Esophagus muscularis mucosa (tissue), 4 donors: Measurements from ENCODE around the gene TECTB. TPM values are rescaled to one million over a fixed set of nuclear protein-coding genes. Genes with fewer than 3 reads are reported as not detected.

Experiments
- DNase-seq: peaks from one replicate; pipeline ENCODE4 v3.0.0-alpha.2; 2017; ENCODE audit errors: extremely low spot score
- H3K27ac ChIP-seq, 4 donors: fragments of 200-600 bp; sonication (generic); replicated peaks in 1 of 4; 1 replicate in 3 of 4; 2 replicates in 1 of 4; pipeline ENCODE4 v1.5.1; 2016 to 2019; ENCODE audit warnings: mild to moderate bottlenecking in 1 of 4
- H3K27me3 ChIP-seq, 4 donors: fragments of 200-600 bp; sonication (generic); one replicate each; pipeline versions ENCODE4 v1.5.1 to v1.6.0; 2016 to 2019
- H3K36me3 ChIP-seq, 4 donors: fragments of 200-600 bp; sonication (generic); one replicate each; pipeline ENCODE4 v1.5.1; 2016 to 2019
- H3K4me1 ChIP-seq, 4 donors: fragments of 200-600 bp; sonication (generic); one replicate each; pipeline ENCODE4 v1.5.1; 2016 to 2019
- H3K4me3 ChIP-seq, 4 donors: fragments of 200-600 bp; sonication (generic); 1 replicate in 2 of 4; 2 replicates in 2 of 4; pipeline ENCODE4 v1.5.1; 2016 to 2019; ENCODE audit warnings: mild to moderate bottlenecking in 4 of 4, moderate library complexity in 1 of 4
- H3K9me3 ChIP-seq, 4 donors: fragments of 200-600 bp; sonication (generic); 1 replicate in 3 of 4; 2 replicates in 1 of 4; pipeline ENCODE4 v1.5.1; 2016 to 2019
- CTCF ChIP-seq, 3 experiments: fragments of 200-600 bp in 2 of 3; fragments of 450-650 bp in 1 of 3; sonication (generic) in 2 of 3; IDR thresholded peaks; one replicate each; pipeline ENCODE4 v1.5.1; 2017 to 2019; ENCODE audit warnings: antibody characterized with exemption in 3 of 3, mild to moderate bottlenecking in 2 of 3, moderate library complexity in 1 of 3
- EP300 ChIP-seq: sonication (generic); formaldehyde crosslinking; IDR thresholded peaks from one replicate; pipeline ENCODE4 v1.6.1; 2017; ENCODE audit warnings: antibody characterized with exemption
- POLR2A ChIP-seq: fragments of 450-650 bp; IDR thresholded peaks from one replicate; pipeline ENCODE4 v1.6.1; 2017; ENCODE audit warnings: antibody characterized with exemption, moderate library complexity, mild to moderate bottlenecking, low read depth
- POLR2AphosphoS5 ChIP-seq, 2 donors: sonication (generic); formaldehyde crosslinking; IDR thresholded peaks; one replicate each; pipeline ENCODE4 v1.6.1; 2017; ENCODE audit warnings: antibody characterized with exemption in 2 of 2
- WGBS: methylation state at CpG from one replicate; pipeline ENCODE4 v1.1.5; 2018; 5-methylcytosine and 5-hydroxymethylcytosine counted together
- intact Hi-C: fragments of 100-400 bp; cut with DNase I; formaldehyde crosslinking; loops from one replicate; pipeline ENCODE4 v1.15.1; 2023
- total RNA-seq, 4 donors: library from RNA; depleted of rRNA; stranded (reverse); fragments of >200 nt; gene quantifications; one replicate each; pipeline versions ENCODE4 v1.1.0 to v1.2.1, GENCODE V29; 2016

Gene TECTB
- total RNA-seq, 4 donors from 2014 or later, result 0.06 TPM; not detected in 3

- intact Hi-C loops, result no loop called here
- Histone ChIP-seq H3K27ac (no peak overlapping the region), H3K4me3 (no peak overlapping the region), H3K36me3 (no peaks in the 10 kb centered on the region), H3K27me3 (no peaks in the 10 kb centered on the region), H3K4me1 (no peaks in the 10 kb centered on the region), H3K9me3 (no peaks in the 10 kb centered on the region)
- TF ChIP-seq EP300 (no peak), CTCF (IDR thresholded peaks at IDR 0.05) (no peak), POLR2A (no peak), POLR2AphosphoS5 (IDR thresholded peaks at IDR 0.05) (no peak)
- no peak for DNase-seq
Measured at GRCh38 chr10:112269266-112269665, 13.9 kb upstream of the TECTB start.

- DNase-seq, result no peak
- WGBS, result 77% methylated on average over 3 of the region's 3 CpGs
Measured at GRCh38 chr10:112271982-112272381, 11.2 kb upstream of the TECTB start.

GRCh38 chr10:112274831-112275230, 8.4 kb upstream of the TECTB start:
- Histone ChIP-seq H3K4me3 (no peak overlapping the region), H3K27me3 (no peaks in the 10 kb centered on the region), H3K4me1 (no peaks in the 10 kb centered on the region), H3K27ac (no peak overlapping the region), H3K9me3 (no peaks in the 10 kb centered on the region), H3K36me3 (no peaks in the 10 kb centered on the region)
- WGBS, result 83% methylated on average over 5 of the region's 5 CpGs
- intact Hi-C loops, result no loop called here
- no peak for DNase-seq
- TF ChIP-seq EP300 (no peak), CTCF (IDR thresholded peaks at IDR 0.05) (no peak), POLR2A (no peak), POLR2AphosphoS5 (IDR thresholded peaks at IDR 0.05) (no peak)

More at GRCh38 chr10:112271982-112272381, 11.2 kb upstream of the TECTB start:
- Histone ChIP-seq H3K27ac (no peak overlapping the region), H3K27me3 (no peaks in the 10 kb centered on the region), H3K4me3 (no peak overlapping the region), H3K36me3 (no peaks in the 10 kb centered on the region), H3K4me1 (no peaks in the 10 kb centered on the region), H3K9me3 (no peaks in the 10 kb centered on the region)
- no peak for TF ChIP-seq EP300
- TF ChIP-seq POLR2AphosphoS5 (IDR thresholded peaks at IDR 0.05), result no peak
- no peak for TF ChIP-seq CTCF (IDR thresholded peaks at IDR 0.05)
- TF ChIP-seq POLR2A, result no peak
- intact Hi-C loops, result no loop called here

GRCh38 chr10:112275512-112276245, 7.5 kb upstream of the TECTB start:
- 81% methylated on average over 3 of the region's 4 CpGs for WGBS
- Histone ChIP-seq H3K4me3 (no peak overlapping the region), H3K9me3 (no peaks in the 10 kb centered on the region), H3K27ac (no peak overlapping the region), H3K4me1 (no peaks in the 10 kb centered on the region), H3K27me3 (no peaks in the 10 kb centered on the region), H3K36me3 (no peaks in the 10 kb centered on the region)
- no peak for DNase-seq
- intact Hi-C loops, result no loop called here
- TF ChIP-seq POLR2A (no peak), POLR2AphosphoS5 (IDR thresholded peaks at IDR 0.05) (no peak), EP300 (no peak), CTCF (IDR thresholded peaks at IDR 0.05) (no peak)

- no peaks in the 10 kb centered on the region for H3K4me1 ChIP-seq
- no peak for DNase-seq
- no peaks in the 10 kb centered on the region for H3K9me3 ChIP-seq
- no peaks in the 10 kb centered on the region for H3K36me3 ChIP-seq
- no peak overlapping the region for H3K27ac ChIP-seq
- intact Hi-C loops, result no loop called here
- 53% methylated on average over 2 of the region's 2 CpGs for WGBS
- TF ChIP-seq EP300 (no peak), POLR2A (no peak), CTCF (IDR thresholded peaks at IDR 0.05) (no peak), POLR2AphosphoS5 (IDR thresholded peaks at IDR 0.05) (no peak)
- H3K27me3 ChIP-seq, result no peaks in the 10 kb centered on the region
- H3K4me3 ChIP-seq, result no peak overlapping the region
Measured at GRCh38 chr10:112278871-112279270, 4.3 kb upstream of the TECTB start.
